ENCODE data around the gene GPBP1. TPM values are rescaled to one million over a fixed set of nuclear protein-coding genes. Genes with fewer than 3 reads are reported as not detected.

The GPBP1 gene
- total and polyA plus RNA-seq, 9 of the 15 experiments (the other 6 are each of a cell fraction or from before 2014, with no cell fraction given), result 31.0 to 109 (median 68.4) TPM

DNA sequence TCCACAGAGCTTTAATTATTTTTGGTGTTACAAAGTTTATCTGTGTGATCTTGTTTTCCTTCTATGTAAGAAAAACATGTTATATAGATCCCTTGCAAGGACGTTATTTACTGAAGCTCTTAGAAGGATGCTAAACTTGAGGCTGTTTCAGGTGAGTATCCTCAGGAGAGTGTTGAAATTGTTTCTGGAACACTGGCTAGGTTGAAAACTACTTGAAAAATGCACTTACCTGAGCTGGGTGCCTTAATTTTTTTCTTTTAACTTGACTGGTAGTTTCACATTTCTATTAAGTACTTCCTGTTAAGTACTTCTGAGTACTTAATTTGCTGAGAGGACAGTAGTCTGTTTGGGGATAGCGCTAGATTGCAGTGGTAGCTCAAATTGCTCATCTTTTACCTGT lies 18.1 kb downstream of the GPBP1 start:
- intact Hi-C loops (cut with micrococcal nuclease), result no loop called here
- H3K4me2 ChIP-seq (ENCODE audit: insufficient read depth, low read length), result no peak overlapping the region
- H3K9me3 ChIP-seq (replicated peaks; ENCODE audit: control insufficient read depth, insufficient read depth, low read depth, low read length), result no peaks in the 10 kb centered on the region
- TF ChIP-seq HEY1 (CRISPR knock-in tag; IDR thresholded peaks at IDR 0.05; ENCODE audit: borderline replicate concordance) (no peak), TEAD2 (tag; IDR thresholded peaks at IDR 0.05) (no peak), ZZZ3 (IDR thresholded peaks at IDR 0.05) (no peak), TAF1 (IDR thresholded peaks at IDR 0.05; ENCODE audit: control insufficient read depth, extremely low read depth, insufficient read depth, low read length, severe bottlenecking) (no peak), TAF15 (IDR thresholded peaks at IDR 0.05; ENCODE audit: low read depth, low read length) (no peak), DMBX1 (CRISPR knock-in tag; IDR thresholded peaks at IDR 0.05; ENCODE audit: borderline replicate concordance) (no peak), DDX20 (tag; IDR thresholded peaks at IDR 0.05; ENCODE audit: low read depth) (no peak), ZNF41 (CRISPR knock-in tag; conservative IDR thresholded peaks at IDR 0.05) (no peak), ZNF431 (CRISPR knock-in tag; IDR thresholded peaks at IDR 0.05) (no peak), PHB2 (IDR thresholded peaks at IDR 0.05; ENCODE audit: low read depth) (no peak), POLR2G (IDR thresholded peaks at IDR 0.05; ENCODE audit: low read depth, low read length) (no peak), ZC3H4 (CRISPR knock-in tag; IDR thresholded peaks at IDR 0.05; ENCODE audit: borderline replicate concordance) (no peak)
- TF ChIP-seq, protein P1, sequence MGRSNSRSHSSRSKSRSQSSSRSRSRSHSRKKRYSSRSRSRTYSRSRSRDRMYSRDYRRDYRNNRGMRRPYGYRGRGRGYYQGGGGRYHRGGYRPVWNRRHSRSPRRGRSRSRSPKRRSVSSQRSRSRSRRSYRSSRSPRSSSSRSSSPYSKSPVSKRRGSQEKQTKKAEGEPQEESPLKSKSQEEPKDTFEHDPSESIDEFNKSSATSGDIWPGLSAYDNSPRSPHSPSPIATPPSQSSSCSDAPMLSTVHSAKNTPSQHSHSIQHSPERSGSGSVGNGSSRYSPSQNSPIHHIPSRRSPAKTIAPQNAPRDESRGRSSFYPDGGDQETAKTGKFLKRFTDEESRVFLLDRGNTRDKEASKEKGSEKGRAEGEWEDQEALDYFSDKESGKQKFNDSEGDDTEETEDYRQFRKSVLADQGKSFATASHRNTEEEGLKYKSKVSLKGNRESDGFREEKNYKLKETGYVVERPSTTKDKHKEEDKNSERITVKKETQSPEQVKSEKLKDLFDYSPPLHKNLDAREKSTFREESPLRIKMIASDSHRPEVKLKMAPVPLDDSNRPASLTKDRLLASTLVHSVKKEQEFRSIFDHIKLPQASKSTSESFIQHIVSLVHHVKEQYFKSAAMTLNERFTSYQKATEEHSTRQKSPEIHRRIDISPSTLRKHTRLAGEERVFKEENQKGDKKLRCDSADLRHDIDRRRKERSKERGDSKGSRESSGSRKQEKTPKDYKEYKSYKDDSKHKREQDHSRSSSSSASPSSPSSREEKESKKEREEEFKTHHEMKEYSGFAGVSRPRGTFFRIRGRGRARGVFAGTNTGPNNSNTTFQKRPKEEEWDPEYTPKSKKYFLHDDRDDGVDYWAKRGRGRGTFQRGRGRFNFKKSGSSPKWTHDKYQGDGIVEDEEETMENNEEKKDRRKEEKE (IDR thresholded peaks at IDR 0.05; ENCODE audit: borderline replicate concordance in 1 of 2, control insufficient read depth in 1 of 2, low read depth in 2 of 2, low read length in 1 of 2), result no peak
- TF ChIP-seq, protein P2, sequence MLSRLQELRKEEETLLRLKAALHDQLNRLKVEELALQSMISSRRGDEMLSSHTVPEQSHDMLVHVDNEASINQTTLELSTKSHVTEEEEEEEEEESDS (CRISPR knock-in tag; IDR thresholded peaks at IDR 0.05), result no peak
- TF ChIP-seq, protein P3, sequence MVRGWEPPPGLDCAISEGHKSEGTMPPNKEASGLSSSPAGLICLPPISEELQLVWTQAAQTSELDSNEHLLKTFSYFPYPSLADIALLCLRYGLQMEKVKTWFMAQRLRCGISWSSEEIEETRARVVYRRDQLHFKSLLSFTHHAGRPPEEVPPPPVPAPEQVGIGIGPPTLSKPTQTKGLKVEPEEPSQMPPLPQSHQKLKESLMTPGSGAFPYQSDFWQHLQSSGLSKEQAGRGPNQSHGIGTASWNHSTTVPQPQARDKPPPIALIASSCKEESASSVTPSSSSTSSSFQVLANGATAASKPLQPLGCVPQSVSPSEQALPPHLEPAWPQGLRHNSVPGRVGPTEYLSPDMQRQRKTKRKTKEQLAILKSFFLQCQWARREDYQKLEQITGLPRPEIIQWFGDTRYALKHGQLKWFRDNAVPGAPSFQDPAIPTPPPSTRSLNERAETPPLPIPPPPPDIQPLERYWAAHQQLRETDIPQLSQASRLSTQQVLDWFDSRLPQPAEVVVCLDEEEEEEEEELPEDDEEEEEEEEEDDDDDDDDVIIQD (CRISPR knock-in tag; IDR thresholded peaks at IDR 0.05), result no peak
- H3K9me1 ChIP-seq (ENCODE audit: control insufficient read depth, insufficient read depth, low read length), result peaks cover 9% of the 10 kb centered on the region
- in situ Hi-C loops (cut with MboI), result no loop called here
- no peak overlapping the region for H3K27ac ChIP-seq (ENCODE audit: extremely low read depth, low read depth, low read length)
- no peak overlapping the region for H2AFZ ChIP-seq (ENCODE audit: low read depth, low read length)
- peaks cover 36% of the 10 kb centered on the region; the same call in 1 of the 3 replicates for H3K36me3 ChIP-seq (ENCODE audit: control insufficient read depth, insufficient read depth, low read length)
- peaks cover 4 to 7% of the 10 kb centered on the region in 2 experiments; a peak in 2 of 5 replicates for H3K4me1 ChIP-seq (replicated peaks in 1 of 2; ENCODE audit: control insufficient read depth in 2 of 2, insufficient read depth in 2 of 2, low read length in 2 of 2)
- H3K9ac ChIP-seq (ENCODE audit: insufficient read depth in 1 of 2, low read depth in 2 of 2, low read length in 2 of 2), result no peak overlapping the region
- H3K27me3 ChIP-seq (ENCODE audit: control insufficient read depth in 2 of 2, insufficient read depth in 2 of 2, low read length in 2 of 2), result no peaks in the 10 kb centered on the region
- ChIA-PET CTCF (ENCODE audit: low intra/inter-chr PET ratio) (no interaction called here), POLR2A (interaction anchor here (1.2 kb wide), 1 partner anchor 14 kb away, joined by 3 read pairs; no protein-coding TSS in a partner anchor)
- DNase-seq (ENCODE audit: extremely low read depth in 1 of 4, low spot score in 3 of 4), result no peak
- ATAC-seq, result no peak
- BruUV-seq (replicated peaks), result no TSS peak
- FAIRE-seq, result no peak
- H3K79me2 ChIP-seq (ENCODE audit: control insufficient read depth, insufficient read depth, low read length), result peaks cover 100% of the 10 kb centered on the region
- no peak overlapping the region for H3K4me3 ChIP-seq
- 92% methylated on average over 2 of the region's 2 CpGs for WGBS (ENCODE audit: insufficient coverage, low coverage, missing lambda C conversion rate)
- peaks cover 25% of the 10 kb centered on the region; the same call in 1 of the 2 replicates for H4K20me1 ChIP-seq (replicated peaks; ENCODE audit: control insufficient read depth, insufficient read depth, low read length)
